ENCODE results near the gene SLC2A8.
A peak's percentile ranks its signal among the peaks of the same experiment; 100 is the strongest.

Gene SLC2A8

GRCh38 chr9:127392976-127393375 is 4.0 kb upstream of the SLC2A8 start:
- H3K4me1 ChIP-seq (ENCODE audit: control insufficient read depth, insufficient read depth, low read length, unreplicated experiment) = peaks cover 12% of the 10 kb centered on the region

DNA sequence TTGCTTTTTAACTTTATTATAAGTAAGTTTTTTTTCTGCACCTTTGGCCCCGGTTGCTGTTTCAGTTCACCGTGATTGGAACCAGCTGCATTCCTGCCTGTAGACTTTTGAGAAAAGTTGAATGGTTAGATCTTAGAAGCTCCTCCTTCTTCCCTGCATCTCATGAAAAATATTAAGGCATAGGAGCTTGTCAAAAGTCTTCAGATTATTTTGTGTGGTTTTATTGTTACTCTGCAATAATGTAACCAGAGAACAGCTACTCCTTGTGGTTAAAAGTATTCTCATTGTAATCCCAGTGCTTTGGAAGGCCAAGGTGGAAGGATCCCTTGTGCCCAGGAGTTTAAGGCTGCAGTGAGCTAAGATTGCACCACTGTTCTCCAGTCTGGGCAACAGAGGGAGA is 3.3 kb upstream of the SLC2A8 start:
- no peak overlapping the region for H3K4me3 ChIP-seq (ENCODE audit: low read depth, low read length)
- no peaks in the 10 kb centered on the region for H3K36me3 ChIP-seq (ENCODE audit: insufficient read depth, low read length)
- H3K4me1 ChIP-seq (ENCODE audit: control insufficient read depth, insufficient read depth, low read length, unreplicated experiment) = peaks cover 7% of the 10 kb centered on the region
- H3K27me3 ChIP-seq (ENCODE audit: insufficient read depth, low read length) = no peaks in the 10 kb centered on the region; the same call in 1 of the 2 replicates
- H2AFZ ChIP-seq (ENCODE audit: low read length, unreplicated experiment) = no peak overlapping the region
- no peaks in the 10 kb centered on the region for H3K79me2 ChIP-seq (ENCODE audit: control insufficient read depth, insufficient read depth, low read length, unreplicated experiment)
- H3K27ac ChIP-seq (ENCODE audit: low read depth, low read length) = no peak overlapping the region

More at GRCh38 chr9:127392976-127393375, 4.0 kb upstream of the SLC2A8 start:
- no peak overlapping the region for H3K4me3 ChIP-seq (ENCODE audit: low read depth, low read length)
- no peaks in the 10 kb centered on the region for H3K36me3 ChIP-seq (ENCODE audit: insufficient read depth, low read length)
- H3K27me3 ChIP-seq (ENCODE audit: insufficient read depth, low read length) = no peaks in the 10 kb centered on the region; the same call in 1 of the 2 replicates
- H3K79me2 ChIP-seq (ENCODE audit: control insufficient read depth, insufficient read depth, low read length, unreplicated experiment) = no peaks in the 10 kb centered on the region
- no peak overlapping the region for H2AFZ ChIP-seq (ENCODE audit: low read length, unreplicated experiment)
- H3K27ac ChIP-seq (ENCODE audit: low read depth, low read length) = no peak overlapping the region

DNA sequence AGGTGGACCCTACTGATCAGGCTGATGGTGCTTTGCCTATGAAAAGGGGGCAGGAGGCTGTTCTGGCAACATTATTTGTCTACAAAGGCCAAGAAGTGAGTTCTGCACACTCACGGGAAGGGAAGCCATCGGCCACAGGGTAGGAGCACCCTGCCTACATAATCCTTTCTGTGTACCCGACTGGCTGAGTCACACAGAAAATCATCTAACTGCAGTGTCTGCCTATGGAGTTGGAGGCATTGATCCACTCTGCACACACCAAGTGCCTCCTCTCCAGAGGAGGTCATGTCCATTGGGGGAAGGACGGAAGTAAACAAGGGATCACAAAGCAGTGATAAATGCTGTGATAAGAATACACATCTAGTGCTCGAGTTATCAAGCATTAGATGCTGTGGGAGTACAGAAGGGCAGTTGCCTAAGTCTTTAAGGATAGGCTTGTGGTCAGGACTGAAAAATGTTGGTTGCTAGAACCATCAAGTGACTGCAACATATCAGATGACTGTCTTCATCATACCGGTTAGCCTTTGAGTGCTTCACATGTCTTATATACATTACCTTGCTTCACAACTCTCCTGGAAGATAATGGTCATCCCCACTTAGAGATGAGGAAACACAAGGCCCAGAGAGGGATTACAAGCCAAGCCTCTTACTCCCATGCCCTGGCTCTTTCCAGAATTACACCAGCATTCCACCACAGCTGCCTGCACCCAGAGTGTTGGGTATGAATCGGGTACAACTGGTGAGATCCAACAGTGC is 1.3 kb upstream of the SLC2A8 start:
- H2AFZ ChIP-seq (ENCODE audit: low read length, unreplicated experiment) = no peak overlapping the region
- no peak overlapping the region for H3K27ac ChIP-seq (ENCODE audit: low read depth, low read length)
- H3K4me3 ChIP-seq (ENCODE audit: low read depth, low read length) = peak overlapping the region; percentile 94; the same call in 1 of the 2 replicates
- H3K27me3 ChIP-seq (ENCODE audit: insufficient read depth, low read length) = no peaks in the 10 kb centered on the region; the same call in 1 of the 2 replicates
- H3K79me2 ChIP-seq (ENCODE audit: control insufficient read depth, insufficient read depth, low read length, unreplicated experiment) = no peaks in the 10 kb centered on the region
- no peaks in the 10 kb centered on the region for H3K4me1 ChIP-seq (ENCODE audit: control insufficient read depth, insufficient read depth, low read length, unreplicated experiment)
- H3K36me3 ChIP-seq (ENCODE audit: insufficient read depth, low read length) = no peaks in the 10 kb centered on the region

DNA sequence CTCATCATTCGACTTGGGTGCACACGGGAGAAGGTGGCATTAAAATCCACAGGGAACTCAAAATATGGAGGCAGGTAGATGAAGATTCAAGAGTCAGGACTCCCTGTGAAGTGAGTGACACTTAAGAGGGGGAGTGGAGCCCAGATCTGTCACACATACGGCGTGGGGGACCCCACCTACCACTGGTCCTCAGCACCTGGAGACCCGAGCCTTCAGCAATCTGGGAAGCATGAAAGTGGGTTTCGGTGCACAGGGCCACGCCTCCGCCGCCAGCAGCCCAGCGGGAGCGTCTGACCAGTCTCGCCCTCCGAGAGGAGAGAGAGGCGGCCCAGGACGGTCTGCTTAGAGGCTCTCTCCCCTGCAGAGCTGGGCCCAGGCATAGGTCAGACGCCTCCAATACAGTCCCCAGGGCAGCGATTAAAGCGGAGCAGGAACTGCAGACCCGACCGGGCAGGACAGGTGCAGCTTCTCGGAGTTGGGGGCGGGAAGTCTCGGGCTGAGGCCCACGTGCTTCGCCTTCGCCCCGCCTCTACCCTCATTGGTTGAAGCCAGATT is 639 bp upstream of the SLC2A8 start:
- peak overlapping the region; percentile 94 for H3K4me3 ChIP-seq (ENCODE audit: low read depth, low read length)
- H3K79me2 ChIP-seq (ENCODE audit: control insufficient read depth, insufficient read depth, low read length, unreplicated experiment) = no peaks in the 10 kb centered on the region
- no peak overlapping the region for H3K27ac ChIP-seq (ENCODE audit: low read depth, low read length)
- H3K27me3 ChIP-seq (ENCODE audit: insufficient read depth, low read length) = no peaks in the 10 kb centered on the region; the same call in 1 of the 2 replicates
- H3K36me3 ChIP-seq (ENCODE audit: insufficient read depth, low read length) = no peaks in the 10 kb centered on the region
- H2AFZ ChIP-seq (ENCODE audit: low read length, unreplicated experiment) = peak overlapping the region; percentile 85
- no peaks in the 10 kb centered on the region for H3K4me1 ChIP-seq (ENCODE audit: control insufficient read depth, insufficient read depth, low read length, unreplicated experiment)

DNA sequence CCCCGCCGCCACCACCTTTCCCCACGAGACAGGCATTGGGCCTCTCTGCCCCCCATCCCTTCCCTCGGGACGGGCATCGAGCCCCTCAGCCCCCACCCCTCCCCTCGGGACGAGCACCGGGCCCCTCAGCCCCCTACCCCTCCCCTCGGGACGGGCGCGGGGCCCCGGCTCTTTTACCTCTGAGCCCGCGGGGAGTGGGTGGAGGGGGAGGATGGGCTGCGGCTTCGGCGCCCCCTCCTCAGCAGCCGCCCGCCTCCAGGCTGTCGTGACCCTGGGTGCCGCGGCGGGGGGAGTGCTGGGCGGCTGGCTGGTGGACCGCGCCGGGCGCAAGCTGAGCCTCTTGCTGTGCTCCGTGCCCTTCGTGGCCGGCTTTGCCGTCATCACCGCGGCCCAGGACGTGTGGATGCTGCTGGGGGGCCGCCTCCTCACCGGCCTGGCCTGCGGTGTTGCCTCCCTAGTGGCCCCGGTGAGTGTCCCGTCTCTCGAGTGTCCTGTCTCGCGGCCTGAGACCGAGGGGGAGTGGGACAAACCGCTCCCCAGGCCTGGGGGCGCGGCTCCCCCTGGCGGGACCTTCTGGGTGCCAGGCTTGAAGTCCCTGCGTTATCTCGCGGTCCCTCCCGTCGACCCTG is 791 bp downstream of the SLC2A8 start:
- Histone ChIP-seq H3K4me1 (ENCODE audit: control insufficient read depth, insufficient read depth, low read length, unreplicated experiment) (no peaks in the 10 kb centered on the region), H3K27me3 (ENCODE audit: insufficient read depth, low read length) (no peaks in the 10 kb centered on the region; the same call in 1 of the 2 replicates), H3K36me3 (ENCODE audit: insufficient read depth, low read length) (no peaks in the 10 kb centered on the region), H3K4me3 (ENCODE audit: low read depth, low read length) (peak overlapping the region; percentile 94), H3K27ac (ENCODE audit: low read depth, low read length) (no peak overlapping the region), H2AFZ (ENCODE audit: low read length, unreplicated experiment) (peak overlapping the region; percentile 84), H3K79me2 (ENCODE audit: control insufficient read depth, insufficient read depth, low read length, unreplicated experiment) (no peaks in the 10 kb centered on the region)

DNA sequence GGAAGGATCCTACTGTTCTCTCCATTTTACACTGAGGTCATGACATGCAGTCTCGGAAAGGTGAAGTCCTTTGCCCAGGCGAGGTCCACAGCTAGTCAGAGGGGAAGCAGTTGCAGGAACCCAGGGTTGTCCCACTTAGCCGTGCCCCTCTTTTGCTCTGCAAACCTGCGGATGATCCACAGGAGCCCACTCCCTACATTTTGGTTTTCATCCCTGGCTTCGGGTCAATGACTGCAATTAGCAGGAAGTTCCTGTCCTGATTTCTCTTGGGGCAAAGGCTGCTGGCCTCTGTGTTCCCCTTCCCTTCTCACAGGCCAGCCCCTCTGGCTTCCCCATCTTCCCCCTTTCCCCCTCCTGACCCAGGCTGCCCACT is 1.3 kb downstream of the SLC2A8 start:
- Histone ChIP-seq H3K79me2 (ENCODE audit: control insufficient read depth, insufficient read depth, low read length, unreplicated experiment) (no peaks in the 10 kb centered on the region), H3K27me3 (ENCODE audit: insufficient read depth, low read length) (no peaks in the 10 kb centered on the region; the same call in 1 of the 2 replicates), H3K36me3 (ENCODE audit: insufficient read depth, low read length) (no peaks in the 10 kb centered on the region), H3K27ac (ENCODE audit: low read depth, low read length) (no peak overlapping the region), H3K4me3 (ENCODE audit: low read depth, low read length) (peak overlapping the region; percentile 94), H3K4me1 (ENCODE audit: control insufficient read depth, insufficient read depth, low read length, unreplicated experiment) (no peaks in the 10 kb centered on the region), H2AFZ (ENCODE audit: low read length, unreplicated experiment) (no peak overlapping the region)

GRCh38 chr9:127398715-127399400 is 1.9 kb downstream of the SLC2A8 start:
- Histone ChIP-seq H3K4me3 (ENCODE audit: low read depth, low read length) (no peak overlapping the region), H3K4me1 (ENCODE audit: control insufficient read depth, insufficient read depth, low read length, unreplicated experiment) (no peaks in the 10 kb centered on the region), H3K27ac (ENCODE audit: low read depth, low read length) (no peak overlapping the region), H3K79me2 (ENCODE audit: control insufficient read depth, insufficient read depth, low read length, unreplicated experiment) (no peaks in the 10 kb centered on the region), H3K36me3 (ENCODE audit: insufficient read depth, low read length) (no peaks in the 10 kb centered on the region), H3K27me3 (ENCODE audit: insufficient read depth, low read length) (no peaks in the 10 kb centered on the region; the same call in 1 of the 2 replicates), H2AFZ (ENCODE audit: low read length, unreplicated experiment) (no peak overlapping the region)

- no peak overlapping the region for H2AFZ ChIP-seq (ENCODE audit: low read length, unreplicated experiment)
- H3K27ac ChIP-seq (ENCODE audit: low read depth, low read length) = no peak overlapping the region
- no peaks in the 10 kb centered on the region for H3K79me2 ChIP-seq (ENCODE audit: control insufficient read depth, insufficient read depth, low read length, unreplicated experiment)
- H3K4me3 ChIP-seq (ENCODE audit: low read depth, low read length) = no peak overlapping the region
- H3K4me1 ChIP-seq (ENCODE audit: control insufficient read depth, insufficient read depth, low read length, unreplicated experiment) = no peaks in the 10 kb centered on the region
- no peaks in the 10 kb centered on the region for H3K36me3 ChIP-seq (ENCODE audit: insufficient read depth, low read length)
- H3K27me3 ChIP-seq (ENCODE audit: insufficient read depth, low read length) = no peaks in the 10 kb centered on the region; the same call in 1 of the 2 replicates
Observed at GRCh38 chr9:127399736-127400269, 2.8 kb downstream of the SLC2A8 start.

- H3K4me3 ChIP-seq (ENCODE audit: low read depth, low read length) = no peak overlapping the region
- H3K27me3 ChIP-seq (ENCODE audit: insufficient read depth, low read length) = no peaks in the 10 kb centered on the region
- H3K79me2 ChIP-seq (ENCODE audit: control insufficient read depth, insufficient read depth, low read length, unreplicated experiment) = no peaks in the 10 kb centered on the region
- no peaks in the 10 kb centered on the region for H3K36me3 ChIP-seq (ENCODE audit: insufficient read depth, low read length)
- no peak overlapping the region for H2AFZ ChIP-seq (ENCODE audit: low read length, unreplicated experiment)
- no peak overlapping the region for H3K27ac ChIP-seq (ENCODE audit: low read depth, low read length)
- no peaks in the 10 kb centered on the region for H3K4me1 ChIP-seq (ENCODE audit: control insufficient read depth, insufficient read depth, low read length, unreplicated experiment)
Observed at GRCh38 chr9:127402401-127403090, 5.6 kb downstream of the SLC2A8 start.
